ENCODE data around the gene FBXO42. TPM values are rescaled to one million over a fixed set of nuclear protein-coding genes. Genes with fewer than 3 reads are reported as not detected.
"Not testable (repeated sequence)": the region's sequence is repeated elsewhere in the genome, so short reads cannot be mapped to it uniquely, and the experiment has no call there.

Gene FBXO42
- total RNA-seq, 1 donor from 2014 or later, result 28.8 TPM

- no peaks in the 10 kb centered on the region for H3K9me3 Mint-ChIP-seq
- H3K4me1 Mint-ChIP-seq, result peaks cover 20% of the 10 kb centered on the region
- no peak for DNase-seq (ENCODE audit: low spot score in 2 of 2, unreplicated experiment in 2 of 2)
- H3K27ac Mint-ChIP-seq, result no peak overlapping the region
- TF ChIP-seq, protein P1, sequence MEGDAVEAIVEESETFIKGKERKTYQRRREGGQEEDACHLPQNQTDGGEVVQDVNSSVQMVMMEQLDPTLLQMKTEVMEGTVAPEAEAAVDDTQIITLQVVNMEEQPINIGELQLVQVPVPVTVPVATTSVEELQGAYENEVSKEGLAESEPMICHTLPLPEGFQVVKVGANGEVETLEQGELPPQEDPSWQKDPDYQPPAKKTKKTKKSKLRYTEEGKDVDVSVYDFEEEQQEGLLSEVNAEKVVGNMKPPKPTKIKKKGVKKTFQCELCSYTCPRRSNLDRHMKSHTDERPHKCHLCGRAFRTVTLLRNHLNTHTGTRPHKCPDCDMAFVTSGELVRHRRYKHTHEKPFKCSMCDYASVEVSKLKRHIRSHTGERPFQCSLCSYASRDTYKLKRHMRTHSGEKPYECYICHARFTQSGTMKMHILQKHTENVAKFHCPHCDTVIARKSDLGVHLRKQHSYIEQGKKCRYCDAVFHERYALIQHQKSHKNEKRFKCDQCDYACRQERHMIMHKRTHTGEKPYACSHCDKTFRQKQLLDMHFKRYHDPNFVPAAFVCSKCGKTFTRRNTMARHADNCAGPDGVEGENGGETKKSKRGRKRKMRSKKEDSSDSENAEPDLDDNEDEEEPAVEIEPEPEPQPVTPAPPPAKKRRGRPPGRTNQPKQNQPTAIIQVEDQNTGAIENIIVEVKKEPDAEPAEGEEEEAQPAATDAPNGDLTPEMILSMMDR (IDR thresholded peaks at IDR 0.05; ENCODE audit: unreplicated experiment), result no peak
- no peak overlapping the region for H3K4me3 Mint-ChIP-seq
- H3K36me3 Mint-ChIP-seq, result no peaks in the 10 kb centered on the region
- peaks cover 12% of the 10 kb centered on the region for H3K27me3 Mint-ChIP-seq (ENCODE audit: low read depth)
Observed at GRCh38 chr1:16219968-16220500, 132.2 kb downstream of the FBXO42 start.

- Mint-ChIP-seq H3K36me3 (no peaks in the 10 kb centered on the region), H3K9me3 (no peaks in the 10 kb centered on the region), H3K4me3 (peak overlapping the region; percentile 48), H3K4me1 (peaks cover 20% of the 10 kb centered on the region), H3K27me3 (ENCODE audit: low read depth) (peaks cover 9% of the 10 kb centered on the region), H3K27ac (no peak overlapping the region)
- DNase-seq (ENCODE audit: low spot score in 2 of 2, unreplicated experiment in 2 of 2), result no peak
- TF ChIP-seq, protein P1 (IDR thresholded peaks at IDR 0.05; ENCODE audit: unreplicated experiment), result no peak
Observed at GRCh38 chr1:16218674-16219071, 133.6 kb downstream of the FBXO42 start.

- H3K4me3 Mint-ChIP-seq, result peak overlapping the region; percentile 85
- peaks cover 9% of the 10 kb centered on the region for H3K27me3 Mint-ChIP-seq (ENCODE audit: low read depth)
- H3K9me3 Mint-ChIP-seq, result no peaks in the 10 kb centered on the region
- TF ChIP-seq, protein P1 (IDR thresholded peaks at IDR 0.05; ENCODE audit: unreplicated experiment), result no peak
- no peaks in the 10 kb centered on the region for H3K36me3 Mint-ChIP-seq
- no peak for DNase-seq (ENCODE audit: low spot score in 2 of 2, unreplicated experiment in 2 of 2)
- no peak overlapping the region for H3K27ac Mint-ChIP-seq
- H3K4me1 Mint-ChIP-seq, result peaks cover 24% of the 10 kb centered on the region
Observed at GRCh38 chr1:16218014-16218673, 134.1 kb downstream of the FBXO42 start.

GRCh38 chr1:16217061-16217785, 135.1 kb downstream of the FBXO42 start:
- TF ChIP-seq, protein P1 (IDR thresholded peaks at IDR 0.05; ENCODE audit: unreplicated experiment), result no peak
- peaks cover 30% of the 10 kb centered on the region for H3K4me1 Mint-ChIP-seq
- H3K27ac Mint-ChIP-seq, result peak overlapping the region; percentile 95
- peak; percentile 96 to 98 for DNase-seq (ENCODE audit: low spot score in 2 of 2, unreplicated experiment in 2 of 2)
- peaks cover 9% of the 10 kb centered on the region for H3K27me3 Mint-ChIP-seq (ENCODE audit: low read depth)
- no peaks in the 10 kb centered on the region for H3K36me3 Mint-ChIP-seq
- peak overlapping the region; percentile 85 for H3K4me3 Mint-ChIP-seq
- no peaks in the 10 kb centered on the region for H3K9me3 Mint-ChIP-seq

GRCh38 chr1:16215882-16216753, 136.2 kb downstream of the FBXO42 start:
- no peaks in the 10 kb centered on the region for H3K36me3 Mint-ChIP-seq
- peaks cover 39% of the 10 kb centered on the region for H3K4me1 Mint-ChIP-seq
- H3K27ac Mint-ChIP-seq, result peak overlapping the region; percentile 95
- peak; percentile 81 to 87 for DNase-seq (ENCODE audit: low spot score in 2 of 2, unreplicated experiment in 2 of 2)
- H3K9me3 Mint-ChIP-seq, result no peaks in the 10 kb centered on the region
- peak overlapping the region; percentile 85 for H3K4me3 Mint-ChIP-seq
- peaks cover 2% of the 10 kb centered on the region for H3K27me3 Mint-ChIP-seq (ENCODE audit: low read depth)
- TF ChIP-seq, protein P1 (IDR thresholded peaks at IDR 0.05; ENCODE audit: unreplicated experiment), result no peak

DNA sequence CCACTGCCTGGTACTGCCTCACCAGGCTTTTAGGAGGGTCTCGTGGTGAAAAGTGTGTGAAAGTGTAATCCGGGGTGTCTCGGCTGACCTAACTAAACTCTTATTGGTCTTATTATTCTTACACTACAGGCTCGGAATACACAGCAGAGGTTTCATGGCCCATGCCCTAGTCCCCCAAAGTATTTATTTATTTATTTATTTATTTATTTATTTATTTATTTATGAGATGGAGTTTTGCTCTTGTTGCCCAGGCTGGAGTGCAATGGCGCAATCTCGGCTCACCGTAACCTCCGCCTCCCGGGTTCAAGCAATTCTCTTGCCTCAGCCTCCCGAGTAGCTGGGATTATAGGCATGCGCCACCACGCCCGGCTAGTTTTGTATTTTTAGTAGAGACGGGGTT, 137.0 kb downstream of the FBXO42 start:
- H3K9me3 Mint-ChIP-seq, H3K4me3 Mint-ChIP-seq, H3K36me3 Mint-ChIP-seq: not testable (repeated sequence)

GRCh38 chr1:16213544-16213943, 138.7 kb downstream of the FBXO42 start:
- H3K9me3 Mint-ChIP-seq; H3K27me3 Mint-ChIP-seq (ENCODE audit: low read depth); H3K36me3 Mint-ChIP-seq; H3K27ac Mint-ChIP-seq; H3K4me3 Mint-ChIP-seq; DNase-seq (ENCODE audit: low spot score in 2 of 2, unreplicated experiment in 2 of 2): not testable (repeated sequence)
- peaks cover 56% of the 10 kb centered on the region for H3K4me1 Mint-ChIP-seq

More for the DNA sequence above, 137.0 kb downstream of the FBXO42 start:
- DNase-seq (ENCODE audit: low spot score in 2 of 2, unreplicated experiment in 2 of 2); H3K27ac Mint-ChIP-seq; H3K27me3 Mint-ChIP-seq (ENCODE audit: low read depth): not testable (repeated sequence)
- H3K4me1 Mint-ChIP-seq, result peaks cover 46% of the 10 kb centered on the region
